Measurements from ENCODE around the gene SENP7.
A peak's percentile ranks its signal among the peaks of the same experiment; 100 is the strongest.
"Not testable (repeated sequence)": the region's sequence is repeated elsewhere in the genome, so short reads cannot be mapped to it uniquely, and the experiment has no call there.

SENP7 gene

GRCh38 chr3:101527906-101528305 is 14.9 kb upstream of the SENP7 start:
- DNase-seq (ENCODE audit: low spot score), result no peak

GRCh38 chr3:101527441-101527840 is 14.4 kb upstream of the SENP7 start:
- no peak for DNase-seq (ENCODE audit: low spot score)

GRCh38 chr3:101521211-101521701 is 8.2 kb upstream of the SENP7 start:
- peak; percentile 71 for DNase-seq (ENCODE audit: low spot score)

- DNase-seq (ENCODE audit: low spot score), result no peak
Measured at GRCh38 chr3:101519685-101520365, 6.8 kb upstream of the SENP7 start.

- DNase-seq (ENCODE audit: low spot score), result peak; percentile 84
Measured at GRCh38 chr3:101518421-101518871, 5.4 kb upstream of the SENP7 start.

- no peak for DNase-seq (ENCODE audit: low spot score)
Measured at GRCh38 chr3:101513419-101513986, 491 bp upstream of the SENP7 start.

GRCh38 chr3:101512396-101512645 is 691 bp downstream of the SENP7 start:
- peak; percentile 31 for DNase-seq (ENCODE audit: low spot score)

- DNase-seq (ENCODE audit: low spot score), result no peak
Measured at GRCh38 chr3:101509811-101510210, 3.2 kb downstream of the SENP7 start.

- no peak for DNase-seq (ENCODE audit: low spot score)
Measured at GRCh38 chr3:101509281-101509680, 3.7 kb downstream of the SENP7 start.

- no peak for DNase-seq (ENCODE audit: low spot score)
Measured at GRCh38 chr3:101501783-101502182, 11.2 kb downstream of the SENP7 start.

- no peak for DNase-seq (ENCODE audit: low spot score)
Measured at GRCh38 chr3:101500208-101500607, 12.8 kb downstream of the SENP7 start.

- no peak for DNase-seq (ENCODE audit: low spot score)
Measured at GRCh38 chr3:101497803-101498202, 15.2 kb downstream of the SENP7 start.

- DNase-seq (ENCODE audit: low spot score), result no peak
Measured at GRCh38 chr3:101495552-101495951, 17.5 kb downstream of the SENP7 start.

- DNase-seq (ENCODE audit: low spot score), result no peak
Measured at GRCh38 chr3:101484805-101485620, 28.0 kb downstream of the SENP7 start.

- no peak for DNase-seq (ENCODE audit: low spot score)
Measured at GRCh38 chr3:101478980-101479379, 34.0 kb downstream of the SENP7 start.

GRCh38 chr3:101474841-101475552 is 38.0 kb downstream of the SENP7 start:
- DNase-seq (ENCODE audit: low spot score), result not testable (repeated sequence)

- not testable (repeated sequence) for DNase-seq (ENCODE audit: low spot score)
Measured at GRCh38 chr3:101468676-101469075, 44.3 kb downstream of the SENP7 start.

GRCh38 chr3:101467310-101467663 is 45.7 kb downstream of the SENP7 start:
- DNase-seq (ENCODE audit: low spot score), result not testable (repeated sequence)

GRCh38 chr3:101466465-101467309 is 46.3 kb downstream of the SENP7 start:
- peak; percentile 40 for DNase-seq (ENCODE audit: low spot score)

- no peak for DNase-seq (ENCODE audit: low spot score)
Measured at GRCh38 chr3:101464235-101464634, 48.8 kb downstream of the SENP7 start.

GRCh38 chr3:101461451-101461850 is 51.6 kb downstream of the SENP7 start:
- DNase-seq (ENCODE audit: low spot score), result no peak

GRCh38 chr3:101458387-101458786 is 54.6 kb downstream of the SENP7 start:
- DNase-seq (ENCODE audit: low spot score), result no peak
